ENCODE data around the gene ZNF714. TPM values are rescaled to one million over a fixed set of nuclear protein-coding genes. Genes with fewer than 3 reads are reported as not detected.
A peak's percentile ranks its signal among the peaks of the same experiment; 100 is the strongest.

ZNF714 gene
- total and polyA plus RNA-seq, 9 of the 15 experiments (the other 6 are each of a cell fraction or from before 2014, with no cell fraction given): 16.2 to 40.8 (median 28.9) TPM

- 0 out of 2 replicates have a peak, but pooled peaks have one; percentile 55 for TF ChIP-seq ZNF324 (CRISPR knock-in tag; IDR thresholded peaks at IDR 0.05)
- no peak for TF ChIP-seq NBN (IDR thresholded peaks at IDR 0.05; ENCODE audit: low read depth)
- no peak for TF ChIP-seq ZBTB7A (IDR thresholded peaks at IDR 0.05; ENCODE audit: borderline replicate concordance, control insufficient read depth, low read depth, low read length)
- TF ChIP-seq SPI1 (IDR thresholded peaks at IDR 0.05; ENCODE audit: borderline replicate concordance, low read depth, low read length): peak; percentile 37; the same call in 1 of the 2 replicates
- no peak for TF ChIP-seq MTF1 (CRISPR knock-in tag; IDR thresholded peaks at IDR 0.05; ENCODE audit: borderline replicate concordance)
- TF ChIP-seq NR4A1 (CRISPR knock-in tag; IDR thresholded peaks at IDR 0.05): no peak
- no peak for TF ChIP-seq NR4A1 (tag; IDR thresholded peaks at IDR 0.05)
- peak; percentile 36 for TF ChIP-seq NFIC (IDR thresholded peaks at IDR 0.05)
- TF ChIP-seq ZNF609 (CRISPR knock-in tag; IDR thresholded peaks at IDR 0.05; ENCODE audit: borderline replicate concordance): no peak
- no peak for TF ChIP-seq ARID3B (CRISPR knock-in tag; IDR thresholded peaks at IDR 0.05; ENCODE audit: borderline replicate concordance)
- TF ChIP-seq SOX6 (IDR thresholded peaks at IDR 0.05): peak; percentile 35; the same call in 1 of the 2 replicates
- TF ChIP-seq TAL1 (IDR thresholded peaks at IDR 0.05): peak; percentile 84
- no peak for TF ChIP-seq DEAF1 (CRISPR knock-in tag; IDR thresholded peaks at IDR 0.05)
- TF ChIP-seq HDAC2 (IDR thresholded peaks at IDR 0.05): 0 out of 2 replicates have a peak, but pooled peaks have one; percentile 49
- TF ChIP-seq CBFA2T2 (conservative IDR thresholded peaks at IDR 0.05): peak; percentile 73
- TF ChIP-seq TRIM24 (IDR thresholded peaks at IDR 0.05): peak; percentile 56 to 70
- no peak for TF ChIP-seq PCBP2 (IDR thresholded peaks at IDR 0.05; ENCODE audit: low read depth, low read length, poor library complexity, severe bottlenecking)
Measured at GRCh38 chr19:21158523-21159135, 76.6 kb downstream of the ZNF714 start (continued).

Data from K562 (cell line).